Measurements from ENCODE around the gene KLHDC1.

Gene KLHDC1

DNA sequence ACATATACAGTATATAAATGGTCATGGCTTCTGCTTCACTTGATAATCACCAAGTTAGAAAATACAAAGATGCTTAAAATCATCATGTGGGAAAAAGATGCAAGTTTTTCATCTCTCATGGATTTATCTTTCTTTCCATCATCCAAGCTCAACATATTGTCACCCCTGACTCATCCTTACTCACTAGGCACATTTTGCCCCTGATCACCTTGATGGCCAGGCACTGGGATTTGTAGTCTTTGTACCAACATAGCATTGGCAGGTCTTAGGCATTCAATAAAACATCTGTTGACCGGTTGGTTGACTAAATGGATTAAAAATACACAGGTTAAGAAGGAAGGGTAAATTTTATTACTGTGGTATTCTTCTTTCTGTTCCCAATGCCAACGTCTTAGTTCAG, 103.1 kb downstream of the KLHDC1 start:
- TF ChIP-seq, protein P1, sequence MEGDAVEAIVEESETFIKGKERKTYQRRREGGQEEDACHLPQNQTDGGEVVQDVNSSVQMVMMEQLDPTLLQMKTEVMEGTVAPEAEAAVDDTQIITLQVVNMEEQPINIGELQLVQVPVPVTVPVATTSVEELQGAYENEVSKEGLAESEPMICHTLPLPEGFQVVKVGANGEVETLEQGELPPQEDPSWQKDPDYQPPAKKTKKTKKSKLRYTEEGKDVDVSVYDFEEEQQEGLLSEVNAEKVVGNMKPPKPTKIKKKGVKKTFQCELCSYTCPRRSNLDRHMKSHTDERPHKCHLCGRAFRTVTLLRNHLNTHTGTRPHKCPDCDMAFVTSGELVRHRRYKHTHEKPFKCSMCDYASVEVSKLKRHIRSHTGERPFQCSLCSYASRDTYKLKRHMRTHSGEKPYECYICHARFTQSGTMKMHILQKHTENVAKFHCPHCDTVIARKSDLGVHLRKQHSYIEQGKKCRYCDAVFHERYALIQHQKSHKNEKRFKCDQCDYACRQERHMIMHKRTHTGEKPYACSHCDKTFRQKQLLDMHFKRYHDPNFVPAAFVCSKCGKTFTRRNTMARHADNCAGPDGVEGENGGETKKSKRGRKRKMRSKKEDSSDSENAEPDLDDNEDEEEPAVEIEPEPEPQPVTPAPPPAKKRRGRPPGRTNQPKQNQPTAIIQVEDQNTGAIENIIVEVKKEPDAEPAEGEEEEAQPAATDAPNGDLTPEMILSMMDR (IDR thresholded peaks at IDR 0.05; ENCODE audit: low read depth, low read length, missing control alignments) = no peak
- DNase-seq (ENCODE audit: low read depth) = no peak
- H3K4me3 ChIP-seq (ENCODE audit: low read depth, low read length) = no peak overlapping the region

Measured in GM12864 (cell line).